MM.1S (cell line): ENCODE data around the gene JAG2.

Source experiments
- DNase-seq: peaks from one replicate; pipeline ENCODE4 v3.0.0-alpha.2; 2015
- H2AFZ ChIP-seq: fragments of 300-600 bp; sonication (generic); 2 replicates; pipeline ENCODE4 v1.6.0; 2016; ENCODE audit warnings: antibody characterized with exemption, low read length
- H3F3A ChIP-seq: fragments of 300-600 bp; sonication (generic); 2 replicates; pipeline ENCODE4 v1.6.1; 2016; ENCODE audit warnings: mild to moderate bottlenecking, antibody characterized with exemption, low read length, moderate library complexity, mixed read lengths; ENCODE audit not compliant: insufficient read depth
- H3K27ac ChIP-seq: fragments of 300-600 bp; sonication (generic); 2 replicates; pipeline ENCODE4 v1.5.1; 2016; ENCODE audit warnings: mild to moderate bottlenecking, low read length
- H3K27me3 ChIP-seq: fragments of 300-600 bp; sonication (generic); replicated peaks from 2 replicates; pipeline ENCODE4 v1.6.0; 2016; ENCODE audit warnings: low read length; ENCODE audit not compliant: insufficient read depth
- H3K36me3 ChIP-seq: fragments of 300-600 bp; sonication (generic); replicated peaks from 2 replicates; pipeline ENCODE4 v1.6.1; 2016; ENCODE audit warnings: mild to moderate bottlenecking, low read length, mixed read lengths; ENCODE audit not compliant: insufficient read depth
- H3K4me1 ChIP-seq: fragments of 300-600 bp; sonication (generic); 2 replicates; pipeline ENCODE4 v1.6.1; 2016; ENCODE audit warnings: low read length, mixed read lengths
- H3K4me2 ChIP-seq: fragments of 300-600 bp; sonication (generic); 2 replicates; pipeline ENCODE4 v1.6.0; 2016; ENCODE audit warnings: low read depth, low read length
- H3K4me3 ChIP-seq: fragments of 300-600 bp; sonication (generic); 2 replicates; pipeline ENCODE4 v1.5.1; 2016; ENCODE audit warnings: low read length, mixed read lengths
- H3K79me2 ChIP-seq: fragments of 300-600 bp; sonication (generic); 2 replicates; pipeline ENCODE4 v1.6.1; 2016; ENCODE audit warnings: mixed run types, low read length, mixed read lengths
- H3K9ac ChIP-seq: fragments of 300-600 bp; sonication (generic); 2 replicates; pipeline ENCODE4 v1.6.1; 2016; ENCODE audit warnings: low read length, mixed read lengths
- H3K9me2 ChIP-seq: fragments of 300-600 bp; sonication (generic); replicated peaks from 2 replicates; pipeline ENCODE4 v1.6.1; 2016; ENCODE audit warnings: mild to moderate bottlenecking, low read length, mixed read lengths; ENCODE audit not compliant: insufficient read depth
- H3K9me3 ChIP-seq: fragments of 300-600 bp; sonication (generic); replicated peaks from 2 replicates; pipeline ENCODE4 v1.6.1; 2016; ENCODE audit warnings: mild to moderate bottlenecking, low read length, mixed read lengths; ENCODE audit not compliant: insufficient read depth
- H4K20me1 ChIP-seq: fragments of 300-600 bp; sonication (generic); 2 replicates; pipeline ENCODE4 v1.6.1; 2016; ENCODE audit warnings: mild to moderate bottlenecking, low read length, moderate library complexity, mixed read lengths; ENCODE audit not compliant: insufficient read depth
- EZH2 ChIP-seq: fragments of 300-600 bp; sonication (generic); optimal IDR thresholded peaks from 2 replicates; pipeline ENCODE3; 2017; ENCODE audit warnings: low read depth, mild to moderate bottlenecking, antibody characterized with exemption, low read length, mixed read lengths
- EZH2phosphoT487 ChIP-seq: fragments of 300-600 bp; sonication (generic); IDR thresholded peaks from 2 replicates; pipeline ENCODE4 v1.6.1; 2018; ENCODE audit warnings: antibody characterized with exemption, low read length
- TF ChIP-seq, protein P1 (sequence below): fragments of 300-600 bp; sonication (generic); IDR thresholded peaks from 2 replicates; pipeline ENCODE4 v1.5.1; 2016; ENCODE audit warnings: antibody characterized with exemption, low read length, mixed read lengths

The JAG2 gene

DNA sequence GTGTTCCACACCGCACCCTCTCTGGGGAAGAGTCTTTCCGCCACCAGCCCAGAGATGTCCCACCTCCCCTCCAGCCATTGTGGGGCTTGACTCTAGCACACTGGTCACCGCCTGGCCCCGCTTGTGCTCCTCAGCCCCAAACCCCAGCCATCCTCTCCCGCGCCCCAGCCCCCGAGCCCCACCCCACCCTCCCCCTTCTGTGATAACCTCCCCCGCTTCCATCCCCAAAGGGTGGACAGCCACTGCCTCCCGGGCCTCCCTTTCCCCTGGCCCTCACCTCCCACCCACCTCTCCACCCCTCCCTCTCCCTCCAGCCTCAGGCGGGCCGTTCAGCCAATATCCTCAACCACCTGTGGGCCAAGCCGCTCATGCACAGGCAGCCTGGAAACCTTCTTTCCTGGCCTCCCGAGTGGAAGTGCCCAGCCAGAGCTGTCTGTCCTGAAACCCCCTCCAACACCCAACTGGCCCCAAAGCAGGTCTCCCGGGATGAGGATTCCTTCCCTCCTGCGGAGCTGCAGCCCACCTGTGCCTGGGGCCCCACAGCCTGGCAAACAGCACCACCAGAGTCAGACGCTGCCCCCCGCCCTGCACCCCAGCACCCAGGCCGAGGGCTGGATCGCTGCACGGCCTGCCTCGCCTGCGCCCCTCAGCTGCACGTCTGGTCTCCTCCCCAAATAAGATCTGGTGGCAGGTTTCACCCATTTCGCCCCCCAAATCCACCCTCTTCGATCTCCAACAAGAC is 39.6 kb upstream of the JAG2 start:
- Histone ChIP-seq H3K9me3 (no peaks in the 10 kb centered on the region), H3K9me2 (no peaks in the 10 kb centered on the region), H4K20me1 (no peaks in the 10 kb centered on the region), H3F3A (no peaks in the 10 kb centered on the region), H3K27ac (no peak overlapping the region), H3K27me3 (no peaks in the 10 kb centered on the region), H2AFZ (no peak overlapping the region), H3K9ac (no peak overlapping the region), H3K79me2 (no peaks in the 10 kb centered on the region), H3K4me2 (no peak overlapping the region), H3K4me1 (no peaks in the 10 kb centered on the region), H3K4me3 (no peak overlapping the region), H3K36me3 (no peaks in the 10 kb centered on the region)
- TF ChIP-seq EZH2phosphoT487 (no peak), EZH2 (no peak)
- TF ChIP-seq, protein P1, sequence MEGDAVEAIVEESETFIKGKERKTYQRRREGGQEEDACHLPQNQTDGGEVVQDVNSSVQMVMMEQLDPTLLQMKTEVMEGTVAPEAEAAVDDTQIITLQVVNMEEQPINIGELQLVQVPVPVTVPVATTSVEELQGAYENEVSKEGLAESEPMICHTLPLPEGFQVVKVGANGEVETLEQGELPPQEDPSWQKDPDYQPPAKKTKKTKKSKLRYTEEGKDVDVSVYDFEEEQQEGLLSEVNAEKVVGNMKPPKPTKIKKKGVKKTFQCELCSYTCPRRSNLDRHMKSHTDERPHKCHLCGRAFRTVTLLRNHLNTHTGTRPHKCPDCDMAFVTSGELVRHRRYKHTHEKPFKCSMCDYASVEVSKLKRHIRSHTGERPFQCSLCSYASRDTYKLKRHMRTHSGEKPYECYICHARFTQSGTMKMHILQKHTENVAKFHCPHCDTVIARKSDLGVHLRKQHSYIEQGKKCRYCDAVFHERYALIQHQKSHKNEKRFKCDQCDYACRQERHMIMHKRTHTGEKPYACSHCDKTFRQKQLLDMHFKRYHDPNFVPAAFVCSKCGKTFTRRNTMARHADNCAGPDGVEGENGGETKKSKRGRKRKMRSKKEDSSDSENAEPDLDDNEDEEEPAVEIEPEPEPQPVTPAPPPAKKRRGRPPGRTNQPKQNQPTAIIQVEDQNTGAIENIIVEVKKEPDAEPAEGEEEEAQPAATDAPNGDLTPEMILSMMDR: no peak
- no peak for DNase-seq

DNA sequence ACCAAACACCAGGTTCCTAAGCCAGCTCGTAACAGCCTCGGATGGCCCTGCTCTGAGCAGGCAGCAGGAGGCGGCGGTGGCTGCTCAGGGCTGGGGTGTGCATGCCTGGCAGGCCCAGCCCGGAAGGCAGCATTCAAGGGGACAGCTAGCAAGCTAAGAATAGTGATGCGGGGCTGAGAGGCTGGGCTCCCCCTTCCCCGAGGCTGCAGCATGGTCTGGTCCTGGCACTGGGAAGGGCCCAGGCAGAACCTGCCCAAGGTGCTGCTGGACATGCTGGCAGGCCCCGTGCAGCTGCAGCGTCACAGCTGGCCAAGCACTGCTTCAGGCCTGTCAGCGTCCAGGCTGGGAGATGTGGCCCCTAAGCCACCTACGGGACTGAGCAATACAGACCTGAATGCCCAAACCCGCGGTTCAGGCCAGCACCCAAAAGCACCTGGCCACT is 38.9 kb upstream of the JAG2 start:
- H4K20me1 ChIP-seq: no peaks in the 10 kb centered on the region
- no peaks in the 10 kb centered on the region for H3K4me1 ChIP-seq
- no peak for DNase-seq
- no peaks in the 10 kb centered on the region for H3K79me2 ChIP-seq
- no peaks in the 10 kb centered on the region for H3K36me3 ChIP-seq
- no peak overlapping the region for H3K9ac ChIP-seq
- no peak overlapping the region for H3K27ac ChIP-seq
- no peak overlapping the region for H2AFZ ChIP-seq
- H3K9me3 ChIP-seq: no peaks in the 10 kb centered on the region
- H3K4me2 ChIP-seq: no peak overlapping the region
- H3K27me3 ChIP-seq: peaks cover 1% of the 10 kb centered on the region; the same call in 1 of the 2 replicates
- H3K4me3 ChIP-seq: no peak overlapping the region
- H3F3A ChIP-seq: no peaks in the 10 kb centered on the region
- no peaks in the 10 kb centered on the region for H3K9me2 ChIP-seq
- no peak for TF ChIP-seq EZH2phosphoT487
- TF ChIP-seq EZH2: no peak
- TF ChIP-seq, protein P1: no peak

DNA sequence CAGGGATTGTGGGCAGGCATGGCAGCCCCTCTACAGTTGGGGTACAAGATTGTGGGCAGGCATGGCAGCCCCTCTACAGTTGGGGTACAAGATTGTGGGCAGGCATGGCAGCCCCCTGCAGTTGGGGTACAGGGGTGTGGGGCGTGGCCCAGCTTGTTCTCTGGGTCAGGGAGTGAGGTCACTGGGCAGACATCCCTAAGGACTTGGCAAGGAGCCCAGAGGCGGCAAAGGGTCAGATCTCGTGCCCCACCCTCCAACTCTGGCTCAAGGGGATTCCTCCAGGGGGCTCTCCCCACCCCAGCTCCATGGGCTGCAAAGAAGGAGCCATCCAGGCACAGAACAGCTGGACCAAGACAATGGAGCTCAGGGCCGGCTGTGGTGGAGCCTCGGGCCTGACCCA is 38.3 kb upstream of the JAG2 start:
- H3K9ac ChIP-seq: no peak overlapping the region
- no peaks in the 10 kb centered on the region for H3K79me2 ChIP-seq
- H3K4me3 ChIP-seq: no peak overlapping the region
- H3K4me1 ChIP-seq: no peaks in the 10 kb centered on the region
- no peaks in the 10 kb centered on the region for H3K36me3 ChIP-seq
- peaks cover 8% of the 10 kb centered on the region for H3K27me3 ChIP-seq
- no peak overlapping the region for H2AFZ ChIP-seq
- no peaks in the 10 kb centered on the region for H3F3A ChIP-seq
- TF ChIP-seq EZH2 (no peak), EZH2phosphoT487 (no peak)
- TF ChIP-seq, protein P1: no peak
- H3K4me2 ChIP-seq: no peak overlapping the region
- no peaks in the 10 kb centered on the region for H3K9me2 ChIP-seq
- H4K20me1 ChIP-seq: no peaks in the 10 kb centered on the region
- no peaks in the 10 kb centered on the region for H3K9me3 ChIP-seq
- H3K27ac ChIP-seq: no peak overlapping the region
- no peak for DNase-seq
